ENCODE data around the gene PCDHGA1. TPM values are rescaled to one million over a fixed set of nuclear protein-coding genes. Genes with fewer than 3 reads are reported as not detected.

The PCDHGA1 gene
- polyA plus RNA-seq, 1 donor from 2014 or later, result 0.19 TPM

GRCh38 chr5:141516672-141517025 lies 186.3 kb downstream of the PCDHGA1 start:
- TF ChIP-seq SMC3 (conservative IDR thresholded peaks at IDR 0.05; ENCODE audit: poor library complexity) (no peak), CTCF (IDR thresholded peaks at IDR 0.05; ENCODE audit: poor library complexity, severe bottlenecking) (no peak), REST (IDR thresholded peaks at IDR 0.05; ENCODE audit: borderline replicate concordance) (no peak), POLR2AphosphoS5 (IDR thresholded peaks at IDR 0.05) (no peak)
- H3K9ac ChIP-seq (ENCODE audit: low read length), result no peak overlapping the region
- no peak overlapping the region for H2AFZ ChIP-seq (ENCODE audit: low read depth, low read length)
- no peaks in the 10 kb centered on the region for H3K79me2 ChIP-seq (replicated peaks; ENCODE audit: insufficient read depth, low read length)
- H3K36me3 ChIP-seq (ENCODE audit: insufficient read depth, low read length), result peaks cover 8% of the 10 kb centered on the region
- no peak overlapping the region for H3K4me2 ChIP-seq (ENCODE audit: low read length)
- H3K9me3 ChIP-seq (ENCODE audit: low read length), result no peaks in the 10 kb centered on the region
- H4K20me1 ChIP-seq (ENCODE audit: insufficient read depth), result no peaks in the 10 kb centered on the region
- H3K27ac ChIP-seq (ENCODE audit: low read length), result no peak overlapping the region
- no peaks in the 10 kb centered on the region for H3K9me2 ChIP-seq (ENCODE audit: insufficient read depth, low read length)
- no peak overlapping the region for H3K4me3 ChIP-seq (ENCODE audit: low read length)
- H3F3A ChIP-seq (ENCODE audit: insufficient read depth, low read length, poor library complexity, severe bottlenecking), result peaks cover 3% of the 10 kb centered on the region
- no peaks in the 10 kb centered on the region for H3K27me3 ChIP-seq (ENCODE audit: insufficient read depth, low read depth, low read length)

GRCh38 chr5:141517312-141517711 lies 187.0 kb downstream of the PCDHGA1 start:
- Histone ChIP-seq H3K4me2 (ENCODE audit: low read length) (no peak overlapping the region), H3K36me3 (ENCODE audit: insufficient read depth, low read length) (peaks cover 5% of the 10 kb centered on the region), H3K27ac (ENCODE audit: low read length) (no peak overlapping the region), H2AFZ (ENCODE audit: low read depth, low read length) (no peak overlapping the region), H3K9ac (ENCODE audit: low read length) (no peak overlapping the region), H3K9me3 (ENCODE audit: low read length) (no peaks in the 10 kb centered on the region), H3K4me3 (ENCODE audit: low read length) (no peak overlapping the region), H3K27me3 (ENCODE audit: insufficient read depth, low read depth, low read length) (no peaks in the 10 kb centered on the region), H3F3A (ENCODE audit: insufficient read depth, low read length, poor library complexity, severe bottlenecking) (peaks cover 3% of the 10 kb centered on the region), H3K79me2 (replicated peaks; ENCODE audit: insufficient read depth, low read length) (no peaks in the 10 kb centered on the region), H3K9me2 (ENCODE audit: insufficient read depth, low read length) (no peaks in the 10 kb centered on the region), H4K20me1 (ENCODE audit: insufficient read depth) (no peaks in the 10 kb centered on the region)
- TF ChIP-seq TAF1 (IDR thresholded peaks at IDR 0.05; ENCODE audit: low read depth), result no peak
- TF ChIP-seq EZH2 (IDR thresholded peaks at IDR 0.05; ENCODE audit: borderline replicate concordance, insufficient read depth, low read length, poor library complexity, severe bottlenecking), result no peak
- no peak for TF ChIP-seq SMC3 (conservative IDR thresholded peaks at IDR 0.05; ENCODE audit: poor library complexity)
- no peak for TF ChIP-seq POLR2AphosphoS5 (IDR thresholded peaks at IDR 0.05)
- no peak for TF ChIP-seq RAD21 (conservative IDR thresholded peaks at IDR 0.05)
- TF ChIP-seq MXI1 (conservative IDR thresholded peaks at IDR 0.05; ENCODE audit: poor library complexity, severe bottlenecking), result no peak
- TF ChIP-seq EP300 (conservative IDR thresholded peaks at IDR 0.05; ENCODE audit: poor library complexity, severe bottlenecking), result no peak
- TF ChIP-seq REST (IDR thresholded peaks at IDR 0.05; ENCODE audit: borderline replicate concordance), result no peak
- no peak for TF ChIP-seq CTCF (IDR thresholded peaks at IDR 0.05; ENCODE audit: poor library complexity, severe bottlenecking)
